PFSK-1 (cell line): ENCODE results near the gene VAT1.

Experiments
- POLR2AphosphoS5 ChIP-seq: IDR thresholded peaks from 2 replicates; pipeline ENCODE4 v1.6.1; 2012; ENCODE audit warnings: low read depth, mild to moderate bottlenecking, control low read depth, low read length, moderate library complexity
- REST ChIP-seq, 2 experiments: IDR thresholded peaks; 2 replicates each; pipeline versions ENCODE4 v1.6.1 to v1.8.0; 2011 to 2012; ENCODE audit warnings: low read depth in 2 of 2, low read length in 2 of 2, control low read depth in 1 of 2, inconsistent platforms in 1 of 2, mild to moderate bottlenecking in 1 of 2, moderate library complexity in 1 of 2; ENCODE audit not compliant: insufficient read depth in 1 of 2

GRCh38 chr17:42979511-42980273 lies 42.5 kb downstream of the VAT1 start, which contains the start of gene PTGES3L:
- TF ChIP-seq POLR2AphosphoS5 (no peak), REST (IDR thresholded peaks at IDR 0.05; ENCODE audit: insufficient read depth in 1 of 2, low read depth in 2 of 2, low read length in 2 of 2) (no peak)
